Measurements from ENCODE around the gene RNF10. TPM values are rescaled to one million over a fixed set of nuclear protein-coding genes. Genes with fewer than 3 reads are reported as not detected.
"Not testable (repeated sequence)": the region's sequence is repeated elsewhere in the genome, so short reads cannot be mapped to it uniquely, and the experiment has no call there.

Gene RNF10
- polyA plus RNA-seq, 1 donor, result 284 TPM

DNA sequence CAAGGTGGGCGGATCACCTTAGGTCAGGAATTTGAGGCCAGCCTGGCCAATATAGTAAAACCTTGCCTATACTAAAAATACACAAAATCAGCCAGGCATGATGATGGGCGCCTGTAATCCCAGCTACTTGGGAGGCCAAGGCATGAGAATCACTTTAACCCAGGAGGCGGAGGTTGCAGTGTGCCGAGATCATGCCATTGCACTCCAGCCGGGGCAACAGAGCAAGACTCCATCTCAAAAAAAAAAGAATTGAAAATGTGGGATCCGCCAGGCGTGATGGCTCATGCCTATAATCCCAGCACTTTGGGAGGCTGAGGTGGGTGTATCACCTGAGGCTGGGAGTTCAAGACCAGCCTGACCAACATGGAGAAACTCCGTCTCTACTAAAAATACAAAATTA lies 14.8 kb upstream of the RNF10 start:
- DNase-seq, result not testable (repeated sequence)

DNA sequence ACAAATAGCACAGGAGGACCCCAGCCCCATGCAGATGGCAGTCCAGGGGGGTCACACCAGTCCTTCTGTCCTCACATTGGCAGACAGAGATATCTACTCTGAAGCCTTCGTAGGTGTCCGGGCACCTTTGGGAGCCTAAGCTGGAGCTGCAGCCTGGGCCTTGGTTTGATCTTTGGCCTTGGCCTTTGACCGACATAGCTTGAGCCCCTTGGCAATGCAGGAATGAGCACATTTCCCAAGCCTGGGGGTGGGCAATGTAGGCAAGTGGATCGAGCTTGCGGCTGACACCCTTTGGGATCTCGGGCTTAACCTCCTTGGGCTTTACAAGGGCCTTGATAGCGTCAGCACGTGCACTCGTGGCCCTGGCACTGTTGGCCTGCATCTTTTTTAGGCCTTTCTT lies 11.6 kb upstream of the RNF10 start:
- no peak for DNase-seq

DNA sequence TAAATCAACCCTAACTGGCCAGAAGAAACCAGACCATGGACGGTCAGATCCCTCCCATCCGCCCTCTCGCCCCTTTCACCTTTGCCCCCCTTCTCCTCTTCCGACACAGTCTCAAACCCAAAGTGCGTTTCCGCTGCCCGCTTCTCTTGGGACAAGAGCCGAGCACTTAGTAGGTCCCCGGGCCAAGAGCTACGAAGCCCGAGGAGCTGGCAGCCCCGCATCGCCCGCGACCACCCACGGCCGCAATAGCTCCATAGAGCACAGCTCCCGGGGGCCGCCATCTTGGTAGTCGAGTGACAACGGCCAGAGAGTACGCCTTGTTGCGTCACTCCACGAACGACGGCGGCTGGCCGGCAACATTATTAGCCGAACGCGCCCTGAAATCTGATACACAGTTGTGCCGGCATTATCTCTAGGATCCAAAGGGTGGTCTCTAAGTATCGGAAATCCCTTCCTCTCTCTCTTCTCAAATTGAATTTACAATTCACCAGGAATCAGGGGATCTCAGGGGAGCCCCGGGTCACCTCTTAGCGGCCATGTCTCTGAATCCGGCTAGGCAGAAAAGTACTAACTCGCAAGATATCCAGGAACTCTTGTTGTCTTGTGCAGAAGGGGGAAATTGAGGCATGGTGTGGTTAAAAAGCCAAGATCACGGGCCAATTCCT lies 5.2 kb upstream of the RNF10 start, which contains the start of gene COQ5:
TSS of gene COQ5 (minus strand) at position 298 of the 665 bp plus-strand sequence. CDS start at position 281, 17 bp downstream.
- DNase-seq, result peak; percentile 95

DNA sequence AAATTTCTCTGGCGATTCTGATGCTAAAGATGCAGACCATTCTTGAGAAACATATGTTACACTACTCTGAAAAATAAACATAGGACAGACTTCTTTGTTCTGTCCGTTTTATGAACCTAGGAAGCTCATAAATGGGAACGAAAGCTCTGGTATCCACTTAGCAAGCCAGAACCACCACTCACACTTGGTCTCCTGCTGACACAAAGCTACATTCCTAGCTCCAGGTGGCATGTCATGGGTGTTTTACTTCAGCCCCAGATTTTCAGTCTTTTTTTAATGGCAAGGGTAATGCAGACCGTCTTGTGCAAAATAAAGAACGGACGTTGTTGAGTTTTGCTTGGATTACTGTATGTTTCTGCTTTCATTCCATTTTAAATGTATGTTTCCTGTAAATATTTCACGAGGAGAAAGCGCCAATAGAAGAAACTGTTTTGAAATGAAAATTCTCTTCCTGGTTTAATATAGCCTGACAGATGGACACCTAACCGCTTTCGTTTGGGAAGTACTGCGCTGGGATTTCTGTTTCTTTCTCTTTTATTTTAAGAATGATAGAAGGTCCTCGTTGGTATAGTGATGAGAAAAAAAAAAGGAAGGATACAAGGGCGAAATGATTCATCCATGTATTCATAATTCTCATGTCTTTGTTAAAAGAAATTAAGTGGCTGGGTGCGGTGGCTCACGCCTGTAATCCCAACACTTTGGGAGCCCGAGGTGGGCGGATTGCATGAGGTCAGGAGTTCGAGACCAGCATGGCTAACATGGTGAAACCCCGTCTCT lies 4.3 kb upstream of the RNF10 start:
- DNase-seq, result peak; percentile 57

DNA sequence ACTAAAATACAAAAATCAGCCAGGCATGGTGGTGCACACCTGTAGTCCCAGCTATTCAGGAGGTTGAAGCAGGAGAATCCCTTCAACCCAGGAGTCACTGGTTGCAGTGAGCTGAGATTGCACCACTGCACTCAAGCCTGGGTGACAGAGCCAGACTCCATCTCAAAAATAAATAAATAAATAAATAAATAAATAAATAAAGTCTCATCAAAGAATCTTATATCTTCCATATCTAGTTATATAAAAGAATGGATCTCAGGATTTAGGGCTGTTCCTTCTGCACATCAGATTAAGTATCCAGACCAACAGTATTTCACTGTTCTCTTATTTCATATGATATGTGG lies 3.8 kb upstream of the RNF10 start:
- not testable (repeated sequence) for DNase-seq

DNA sequence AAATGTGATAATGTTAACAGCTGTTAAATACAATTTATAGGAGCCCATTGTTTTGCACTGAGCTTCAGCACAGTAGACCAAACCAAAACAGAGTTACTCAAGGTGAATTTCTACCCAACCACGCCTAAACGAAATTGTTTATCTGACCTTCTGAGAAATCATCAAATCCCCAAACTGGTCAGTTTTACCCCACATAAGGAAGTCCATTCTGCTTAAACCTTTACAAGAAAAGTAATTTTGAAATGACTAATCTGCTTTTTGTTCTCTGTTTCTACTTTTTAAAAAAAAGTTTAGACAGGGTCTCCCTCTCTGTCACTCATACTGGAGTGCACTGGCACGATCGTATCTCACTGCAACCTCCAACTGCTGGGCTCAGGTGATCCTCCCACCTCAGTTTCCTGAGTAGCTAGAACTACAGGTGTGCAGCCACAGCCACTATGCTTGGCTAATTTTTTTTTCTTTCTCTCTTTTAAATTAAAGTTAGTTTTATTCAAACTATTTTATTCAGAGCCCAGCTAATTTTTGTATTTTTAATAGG lies 1.4 kb upstream of the RNF10 start:
- no peak for DNase-seq

DNA sequence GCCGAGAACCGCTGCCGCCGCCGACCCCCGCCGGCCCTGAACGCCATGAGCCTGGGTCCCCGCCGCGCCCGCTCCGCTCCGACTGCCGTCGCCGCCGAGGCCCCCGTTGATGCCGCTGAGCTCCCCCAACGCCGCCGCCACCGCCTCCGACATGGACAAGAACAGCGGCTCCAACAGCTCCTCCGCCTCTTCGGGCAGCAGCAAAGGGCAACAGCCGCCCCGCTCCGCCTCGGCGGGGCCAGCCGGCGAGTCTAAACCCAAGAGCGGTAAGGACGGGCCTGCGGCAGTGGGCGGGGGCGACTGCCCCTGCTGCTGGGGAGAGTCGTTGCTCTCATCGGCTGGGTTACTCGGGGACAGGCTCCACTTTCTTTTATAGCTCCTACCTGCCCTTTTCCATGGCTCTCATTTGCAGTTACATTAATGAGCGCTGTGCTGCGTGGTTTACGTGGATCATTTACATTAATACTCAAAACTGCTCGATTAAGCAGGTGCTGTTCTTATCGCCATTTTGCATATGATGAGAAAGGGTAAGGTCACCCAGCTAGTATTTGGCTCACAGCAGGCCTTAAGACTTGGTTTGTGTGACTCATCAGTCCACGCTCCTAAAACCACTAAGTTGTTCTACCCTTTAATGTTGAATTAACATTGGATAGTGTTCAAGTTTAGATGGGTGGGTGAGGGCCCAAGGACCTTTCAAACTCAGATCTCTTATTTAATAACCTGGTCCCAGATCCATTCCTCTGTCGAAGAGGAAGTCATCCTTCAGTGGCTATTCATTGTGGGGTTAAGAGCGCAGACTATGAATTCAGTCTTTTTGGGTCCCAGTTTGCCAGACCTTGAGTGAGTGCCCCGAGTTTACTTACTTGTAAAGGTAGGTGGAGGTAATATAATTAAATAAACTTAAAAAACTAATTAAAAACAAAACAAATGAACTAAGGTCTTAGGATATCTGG lies 823 bp downstream of the RNF10 start:
- DNase-seq, result peak; percentile 49

DNA sequence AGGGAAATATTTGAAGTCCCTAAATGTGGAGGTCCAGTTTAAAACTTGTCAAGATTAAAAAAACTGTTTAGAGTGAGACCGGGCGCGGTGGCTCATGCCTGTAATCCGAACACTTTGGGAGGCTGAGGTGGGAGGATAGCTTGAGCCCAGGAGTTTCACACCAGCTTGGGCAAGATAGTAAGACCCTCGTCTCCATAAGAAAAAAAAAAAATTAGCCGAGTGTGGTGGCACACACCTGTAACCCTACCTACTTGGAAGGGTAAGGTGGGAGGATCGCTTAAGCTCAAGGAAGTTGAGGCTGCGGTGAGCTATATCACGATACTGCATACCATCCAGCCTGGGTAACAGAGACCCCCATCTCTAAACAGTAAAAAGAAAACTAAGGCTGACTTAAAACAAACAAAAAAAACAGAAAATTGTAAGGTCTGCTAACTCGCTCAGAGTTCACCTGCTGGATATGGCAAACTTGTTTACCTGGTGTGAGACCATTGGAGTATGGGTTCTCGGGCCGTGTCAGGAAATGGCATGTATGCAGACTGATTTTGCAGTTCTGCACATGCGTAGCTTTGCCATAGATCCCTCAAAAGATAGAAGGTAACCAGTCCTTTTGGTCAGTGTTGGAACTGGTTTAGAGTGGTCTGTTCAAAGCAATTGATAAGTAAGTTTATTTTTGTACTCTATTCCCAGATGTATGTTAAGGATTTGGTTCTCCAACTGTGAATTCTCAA lies 2.1 kb downstream of the RNF10 start:
- no peak for DNase-seq

DNA sequence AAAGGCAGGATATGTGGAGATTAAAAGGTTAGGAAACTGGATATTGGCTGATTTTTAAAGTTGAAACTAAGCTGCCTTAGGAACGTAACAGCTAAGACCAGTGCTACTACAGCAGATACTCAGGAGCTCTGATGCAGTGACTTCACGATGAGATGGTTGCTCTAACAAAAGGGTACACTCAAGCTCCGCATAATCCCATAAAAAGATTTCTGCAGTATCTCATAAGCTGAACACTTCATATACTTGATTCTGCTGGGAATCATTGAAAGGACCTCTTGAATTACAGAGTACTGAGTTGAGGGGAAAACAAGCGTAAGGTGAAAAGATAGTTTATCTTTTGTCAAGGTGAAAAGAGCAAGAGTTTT lies 3.7 kb downstream of the RNF10 start:
- no peak for DNase-seq

DNA sequence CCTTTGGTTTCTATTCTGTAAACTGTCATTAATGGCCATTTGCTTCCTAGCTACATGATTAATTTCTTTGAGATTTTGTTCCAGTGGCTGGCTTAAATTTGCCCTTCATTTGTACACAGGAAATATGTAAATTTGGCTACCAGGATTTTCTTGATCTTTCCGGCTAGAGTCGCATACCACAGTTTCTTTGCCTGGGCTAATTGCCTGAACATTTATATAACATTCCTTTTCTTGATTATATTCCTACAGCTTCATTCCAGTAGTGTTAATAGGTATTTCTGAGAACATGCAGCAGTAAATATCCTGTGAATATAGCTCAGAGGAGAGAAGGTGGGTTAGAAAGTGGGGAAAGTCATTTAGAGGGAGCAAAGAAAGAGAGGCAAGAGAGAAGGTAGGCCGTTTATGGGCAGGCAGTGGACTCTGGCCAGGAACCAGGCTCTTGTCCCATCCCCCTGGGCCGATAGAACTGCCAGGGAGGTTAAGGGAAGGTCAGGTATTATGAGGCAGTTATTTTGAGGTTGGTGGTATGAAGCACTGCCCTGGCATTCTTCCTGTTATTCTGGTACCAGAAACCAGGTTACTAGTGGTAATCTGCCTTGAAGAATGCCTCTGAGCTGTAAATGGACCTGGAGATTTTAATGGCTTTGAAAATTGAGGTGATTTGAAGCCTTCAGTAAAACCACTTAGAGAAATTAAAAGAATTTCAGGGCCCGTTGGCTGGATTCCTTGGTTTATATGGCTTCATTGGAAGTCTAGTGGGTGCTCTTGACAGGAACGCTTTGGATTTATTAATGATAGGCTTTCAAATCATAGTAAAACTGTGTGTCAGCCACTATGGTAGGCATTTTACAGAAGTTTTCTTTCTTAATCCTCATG lies 4.4 kb downstream of the RNF10 start:
- DNase-seq, result no peak

DNA sequence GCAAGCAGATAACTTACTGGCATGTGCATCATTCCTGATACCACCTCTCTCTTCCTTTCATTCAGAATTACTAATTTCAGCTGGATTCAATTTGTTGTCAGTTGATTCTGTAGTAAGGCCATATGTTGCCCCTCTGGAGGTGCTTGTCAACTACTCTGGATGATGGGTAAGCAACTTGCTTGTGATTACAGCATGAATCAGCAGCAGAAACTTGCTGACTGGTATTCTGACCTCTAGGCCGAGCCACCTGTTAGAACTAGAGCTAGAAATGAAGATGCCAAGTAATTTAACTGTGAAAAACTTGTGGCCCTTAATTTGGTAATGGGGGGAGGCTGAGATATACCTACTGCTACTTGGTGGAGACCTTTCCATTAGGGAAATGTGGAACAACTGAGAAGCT lies 5.1 kb downstream of the RNF10 start:
- DNase-seq, result no peak

DNA sequence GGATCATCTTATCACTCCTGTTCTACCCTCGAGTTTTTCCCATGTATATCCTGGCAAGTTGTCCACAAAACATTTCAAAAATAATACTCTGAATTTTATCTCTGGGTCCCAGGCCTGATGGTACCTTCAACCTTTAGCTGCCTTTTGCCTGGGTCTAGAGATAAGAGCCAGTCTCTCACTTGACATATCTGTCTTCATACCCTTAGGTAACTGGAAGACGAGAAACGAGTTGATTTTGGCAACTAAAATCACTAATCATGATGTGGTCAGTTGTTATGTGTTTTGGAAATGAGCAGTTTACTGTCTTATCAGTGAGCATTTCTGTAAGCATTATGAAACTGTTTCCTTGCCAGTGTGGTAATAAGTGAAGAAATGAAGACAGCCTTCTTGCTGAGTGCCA lies 6.3 kb downstream of the RNF10 start:
- no peak for DNase-seq

DNA sequence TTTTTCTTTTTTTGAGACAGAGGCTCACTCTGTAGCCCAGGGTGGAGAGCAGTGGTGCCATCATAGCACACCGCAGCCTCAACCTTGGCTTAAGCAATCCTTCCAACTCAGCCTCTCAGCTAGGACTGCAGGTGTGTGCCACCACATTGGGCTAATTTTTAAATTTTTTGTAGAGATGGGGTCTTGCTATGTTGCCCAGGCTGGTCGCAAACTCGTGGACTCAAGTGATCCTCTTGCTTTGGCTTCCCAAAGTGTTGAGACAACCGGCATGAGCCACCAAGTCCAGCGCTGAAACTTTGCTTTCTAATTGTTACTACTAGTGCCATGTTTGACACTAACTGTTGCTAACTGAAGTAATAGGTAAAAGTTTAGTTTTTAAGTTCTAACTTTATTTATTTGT lies 8.0 kb downstream of the RNF10 start:
- no peak for DNase-seq

DNA sequence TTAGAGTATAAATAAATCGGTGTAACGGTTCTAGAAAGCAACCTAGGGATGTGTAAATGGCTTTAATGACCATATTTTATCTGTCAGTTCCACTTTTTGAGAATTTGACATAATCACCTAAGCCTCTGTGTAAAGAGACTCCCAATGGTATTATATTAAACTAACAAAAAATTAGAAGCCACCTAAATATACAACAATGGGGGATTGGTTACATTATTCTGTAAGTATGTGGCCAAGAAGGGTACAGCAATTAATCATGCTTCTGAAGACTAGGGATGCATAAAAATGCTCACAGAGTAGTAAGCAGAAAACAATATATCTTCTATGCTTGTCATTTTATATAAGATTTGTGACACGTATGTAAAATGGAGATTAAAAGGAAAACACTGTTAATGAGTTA lies 10.5 kb downstream of the RNF10 start:
- no peak for DNase-seq

DNA sequence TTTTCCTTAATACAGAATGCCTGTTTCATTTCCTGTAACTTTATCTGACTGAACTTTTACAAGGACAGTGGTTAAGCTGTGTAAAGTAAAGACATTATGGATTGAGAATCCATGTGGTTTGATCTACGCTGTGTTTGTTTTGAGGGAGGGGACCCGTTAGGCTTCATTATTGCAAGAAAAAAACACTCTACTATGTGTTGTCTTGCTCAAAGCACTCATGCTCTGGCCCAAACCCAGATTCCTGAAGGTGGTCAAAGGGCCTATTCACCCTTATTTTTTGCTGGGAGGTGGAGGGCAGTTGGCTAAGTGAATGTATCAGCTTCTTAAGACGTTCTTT lies 11.9 kb downstream of the RNF10 start:
- no peak for DNase-seq

DNA sequence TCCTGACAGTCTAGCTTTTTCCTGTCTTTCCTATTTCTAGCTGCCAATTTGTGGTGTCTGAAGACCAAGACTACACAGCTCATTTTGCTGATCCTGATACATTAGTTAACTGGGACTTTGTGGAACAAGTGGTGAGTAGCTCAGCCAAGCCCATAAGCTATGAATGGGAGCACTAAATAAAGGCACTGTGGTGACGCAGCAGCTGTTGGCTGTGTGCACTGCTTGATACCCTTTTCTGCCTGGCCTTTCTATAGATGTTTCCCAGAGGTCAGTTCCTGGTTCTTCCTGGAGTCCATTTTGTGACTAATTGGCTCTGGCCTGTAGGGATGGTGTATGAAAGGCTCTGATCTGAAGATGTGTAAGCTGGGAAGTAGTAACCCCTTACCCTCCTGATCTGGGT lies 20.5 kb downstream of the RNF10 start:
- no peak for DNase-seq

DNA sequence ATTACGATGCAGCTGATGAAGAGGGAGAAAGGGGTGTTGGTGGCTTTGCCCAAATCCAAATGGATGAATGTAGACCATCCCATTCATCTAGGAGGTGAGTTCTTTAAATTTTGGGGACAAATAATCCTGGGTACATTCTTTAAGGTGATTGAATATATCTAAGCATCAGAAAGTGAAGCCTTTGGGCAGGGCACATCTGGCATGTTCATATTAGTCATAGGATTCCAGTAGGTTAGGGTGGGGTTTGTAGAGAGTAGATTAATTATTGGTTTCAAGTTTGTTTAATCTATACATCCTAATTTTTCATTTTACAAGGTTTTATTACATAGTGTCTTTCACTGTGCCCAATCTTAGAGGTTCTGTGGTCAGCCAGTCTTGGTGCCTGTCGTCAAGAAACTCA lies 23.4 kb downstream of the RNF10 start:
- DNase-seq, result no peak

DNA sequence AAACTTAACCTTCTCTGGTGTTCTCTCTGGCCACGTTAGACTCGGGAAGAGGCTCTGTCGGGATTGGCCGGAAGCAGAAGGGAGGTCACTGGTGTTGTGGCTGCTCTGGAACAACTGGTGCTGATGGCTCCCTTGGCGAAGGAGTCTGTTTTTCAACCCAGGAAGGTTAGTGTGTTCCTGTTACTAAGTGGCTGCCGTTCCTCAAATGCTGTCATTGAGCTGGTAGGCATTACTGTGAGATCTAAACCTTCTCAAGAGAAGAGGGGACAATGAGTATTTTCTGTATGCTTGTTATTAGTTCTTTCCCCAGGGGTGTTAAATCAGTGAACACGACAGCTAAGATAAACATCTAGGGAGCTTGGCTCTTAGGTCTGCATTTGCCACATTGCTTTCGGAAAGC lies 28.8 kb downstream of the RNF10 start:
- DNase-seq, result no peak

DNA sequence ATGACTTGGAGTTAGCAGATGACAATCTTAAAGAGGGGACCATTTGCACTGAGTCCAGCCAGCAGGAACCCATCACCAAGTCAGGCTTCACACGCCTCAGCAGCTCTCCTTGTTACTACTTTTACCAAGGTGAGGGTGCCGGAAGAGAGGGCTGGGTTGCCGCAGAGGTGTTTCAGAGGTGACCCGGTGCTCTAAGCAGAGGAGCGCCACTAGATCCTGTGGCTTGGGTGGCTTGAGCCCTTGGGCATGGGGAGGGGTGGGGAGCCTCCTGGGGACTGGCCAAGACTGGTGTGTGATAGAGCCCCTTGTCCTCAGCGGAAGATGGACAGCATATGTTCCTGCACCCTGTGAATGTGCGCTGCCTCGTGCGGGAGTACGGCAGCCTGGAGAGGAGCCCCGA lies 29.3 kb downstream of the RNF10 start:
- DNase-seq, result no peak

DNA sequence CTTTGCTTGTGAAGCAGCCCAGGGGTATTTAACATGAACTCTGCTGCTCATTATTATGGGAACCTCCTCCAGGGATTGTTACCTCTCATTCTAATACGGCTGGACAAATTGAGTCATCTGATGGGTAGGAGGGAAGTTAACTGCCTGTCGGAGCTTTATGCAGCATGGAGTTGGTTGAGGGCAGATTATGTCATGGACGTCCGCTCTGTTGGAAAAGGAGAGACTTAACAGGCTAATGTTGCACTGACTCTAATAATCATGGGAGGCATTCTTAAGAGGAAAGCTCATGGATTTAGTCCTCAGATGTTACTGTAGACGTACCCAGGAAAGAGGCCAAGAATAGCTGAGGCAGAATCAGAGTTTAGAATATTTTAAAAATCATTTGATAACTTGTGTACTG lies 37.1 kb downstream of the RNF10 start:
- no peak for DNase-seq

DNA sequence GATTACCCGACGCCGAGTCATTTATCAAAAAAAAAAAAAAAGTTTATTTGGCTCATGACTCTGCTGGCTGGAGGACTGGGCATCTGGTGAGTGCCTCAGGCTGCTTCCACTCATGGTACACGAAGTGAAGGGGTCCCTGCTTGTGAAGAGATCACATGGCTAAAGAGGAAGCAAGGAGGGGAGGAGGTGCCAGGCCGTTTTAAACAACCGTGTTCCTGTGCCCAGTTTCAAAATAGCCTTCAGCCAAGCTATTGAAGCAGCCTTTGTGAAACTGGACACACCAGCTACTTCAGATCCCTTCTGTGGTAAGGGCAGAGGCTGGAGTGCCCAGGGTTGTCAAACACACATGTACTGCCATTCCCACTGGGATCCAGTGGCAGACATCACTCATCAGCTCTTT lies 39.4 kb downstream of the RNF10 start:
- no peak for DNase-seq
